ENCODE data around the gene CNDP2.
"Not testable (repeated sequence)": the region's sequence is repeated elsewhere in the genome, so short reads cannot be mapped to it uniquely, and the experiment has no call there.

Gene CNDP2

DNA sequence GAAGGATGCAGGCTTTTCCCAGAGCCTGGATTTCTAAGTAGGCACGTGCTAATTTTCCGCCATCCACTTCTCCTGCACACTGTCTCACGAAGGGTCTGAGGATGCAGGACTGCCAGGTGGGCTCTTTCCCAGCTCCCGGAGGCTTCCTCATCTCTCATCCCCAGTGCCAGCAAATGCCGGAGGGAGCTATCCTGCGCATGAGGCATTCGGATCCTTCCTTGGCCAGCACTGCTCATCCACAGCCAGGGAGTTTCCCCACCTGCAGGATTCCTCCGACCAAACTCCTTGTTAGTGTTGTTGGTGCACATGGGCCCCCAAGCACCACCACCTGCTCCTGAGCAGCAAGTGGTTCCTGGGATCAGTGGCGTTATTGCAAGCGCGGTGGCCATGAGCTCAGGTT, 43.1 kb downstream of the CNDP2 start:
- no peak for DNase-seq (ENCODE audit: low read depth)

DNA sequence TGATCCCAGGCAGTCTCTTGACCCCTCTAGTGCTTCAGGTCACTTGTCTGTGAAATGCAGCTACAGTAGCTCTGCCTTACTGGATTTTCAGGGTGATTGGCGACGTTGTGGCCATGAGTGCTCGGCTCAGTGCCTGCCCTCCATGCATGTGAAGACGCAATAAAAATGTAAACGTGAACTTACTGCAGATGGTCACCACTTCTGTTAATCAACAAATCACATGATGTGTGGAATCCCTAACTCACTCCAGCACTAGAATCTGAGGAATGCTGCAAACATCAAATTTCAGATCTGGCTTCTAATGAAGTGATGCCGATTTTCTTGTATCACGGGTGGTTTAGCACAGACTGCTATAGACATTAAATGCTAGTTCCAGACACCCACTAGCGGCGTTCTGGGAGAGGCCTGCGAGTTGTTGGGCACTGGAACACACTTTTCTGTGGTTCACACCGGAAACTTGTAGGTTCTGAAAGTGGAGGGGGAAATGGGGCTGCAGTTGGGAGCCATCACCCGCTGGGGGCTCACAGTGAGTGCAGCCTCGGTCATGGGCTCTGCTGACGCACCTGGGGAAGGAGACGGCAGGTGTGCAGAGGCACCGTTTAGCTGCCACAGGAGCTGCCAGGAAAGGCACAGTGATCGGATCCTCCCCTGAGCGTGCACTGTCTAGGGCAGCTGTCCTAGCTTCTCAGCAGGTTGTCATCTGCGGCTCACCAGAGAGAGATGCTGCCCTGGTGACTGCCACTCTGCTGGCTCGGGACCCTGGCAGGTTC, 44.7 kb downstream of the CNDP2 start:
- DNase-seq (ENCODE audit: low read depth), result no peak

DNA sequence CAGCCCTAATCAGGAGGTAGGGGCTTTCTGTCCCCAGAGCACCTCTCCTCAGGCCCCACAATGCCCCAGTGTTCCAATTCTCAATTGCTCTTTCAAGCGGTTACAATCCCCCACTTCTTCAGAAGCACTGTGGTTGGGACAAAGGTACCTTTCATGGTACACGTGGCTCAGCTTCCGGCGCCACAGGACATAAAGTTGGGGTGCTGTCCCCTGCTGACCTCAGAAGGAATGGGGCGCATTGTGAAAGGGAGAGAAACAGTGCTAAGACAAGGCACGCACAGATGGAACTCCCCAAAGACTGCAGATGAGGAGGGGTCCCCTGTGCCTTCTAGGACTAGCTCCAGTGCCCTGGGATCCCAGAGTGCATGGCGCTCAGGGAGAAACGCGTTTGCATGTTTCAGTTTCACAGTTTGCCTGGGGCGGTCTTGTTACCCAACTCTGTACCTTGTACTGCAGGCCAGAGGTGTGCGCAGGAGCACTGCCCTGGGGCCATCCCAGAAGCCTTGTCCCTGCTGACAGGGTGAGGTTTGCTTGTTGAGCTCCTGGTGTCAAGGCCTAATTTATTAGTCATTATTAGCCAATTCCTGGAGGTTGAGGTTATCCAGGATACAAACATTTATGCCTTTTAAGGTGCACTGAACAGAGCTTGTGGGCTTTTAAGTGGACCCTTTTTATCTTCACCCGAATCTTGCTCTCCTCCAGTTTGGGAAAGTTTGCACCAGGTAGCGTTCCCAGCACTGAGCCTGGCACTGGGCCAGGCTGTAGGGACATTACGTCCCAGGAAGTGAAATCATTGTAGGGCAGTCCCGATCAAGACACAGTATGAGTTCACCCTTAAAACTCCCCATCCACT, 45.8 kb downstream of the CNDP2 start:
- no peak for DNase-seq (ENCODE audit: low read depth)

GRCh38 chr18:74544898-74545297, 48.7 kb downstream of the CNDP2 start:
- no peak for DNase-seq (ENCODE audit: low read depth)

- DNase-seq (ENCODE audit: low read depth), result no peak
These were observed 49.8 kb downstream of the CNDP2 start for GRCh38 chr18:74546007-74546406.

GRCh38 chr18:74546751-74547530, 50.8 kb downstream of the CNDP2 start:
- no peak for DNase-seq (ENCODE audit: low read depth)

- DNase-seq (ENCODE audit: low read depth), result no peak
These were observed 51.7 kb downstream of the CNDP2 start for GRCh38 chr18:74547860-74548259.

GRCh38 chr18:74549591-74550104, 53.5 kb downstream of the CNDP2 start:
- no peak for DNase-seq (ENCODE audit: low read depth)

DNA sequence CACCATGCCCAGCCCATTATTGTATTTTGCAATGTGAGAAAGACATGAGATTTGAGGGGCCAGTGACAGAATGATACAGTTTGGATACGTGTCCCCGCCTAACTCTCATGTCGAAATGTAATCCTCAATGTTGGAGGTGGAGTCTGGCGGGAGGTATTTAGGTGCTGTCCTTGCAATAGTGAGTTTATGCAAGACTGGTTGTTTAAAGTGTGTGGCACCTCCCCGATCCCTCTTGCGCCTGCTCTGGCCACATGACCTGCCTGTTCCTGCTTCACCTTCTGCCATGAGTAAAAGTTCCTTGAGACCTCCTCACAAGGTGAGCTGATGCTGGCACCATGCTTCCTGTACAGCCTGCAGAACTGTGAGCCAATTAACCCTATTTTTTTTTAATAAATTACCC, 54.7 kb downstream of the CNDP2 start:
- DNase-seq (ENCODE audit: low read depth), result no peak

DNA sequence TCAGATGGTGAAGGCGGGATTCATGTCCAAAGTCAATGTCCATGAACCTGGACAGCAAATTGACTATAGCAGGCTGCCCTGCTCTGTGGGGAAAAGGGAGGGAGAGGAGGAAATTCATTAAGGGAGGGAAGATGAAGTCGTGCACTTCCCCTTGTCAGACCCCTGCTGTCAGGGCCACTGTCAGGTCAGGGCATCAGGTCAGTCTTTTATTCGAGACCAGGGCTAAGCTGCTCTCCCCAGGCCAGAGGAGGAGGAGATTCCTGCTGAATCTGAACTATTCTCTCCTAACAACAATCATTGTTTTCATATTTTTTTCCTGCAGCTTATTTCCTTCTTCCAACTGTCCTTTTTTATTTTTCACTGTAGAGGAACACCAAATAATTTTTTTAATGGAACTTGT, 55.3 kb downstream of the CNDP2 start:
- DNase-seq (ENCODE audit: low read depth), result no peak

GRCh38 chr18:74551936-74552555, 55.9 kb downstream of the CNDP2 start:
- peak; percentile 50 for DNase-seq (ENCODE audit: low read depth)

DNA sequence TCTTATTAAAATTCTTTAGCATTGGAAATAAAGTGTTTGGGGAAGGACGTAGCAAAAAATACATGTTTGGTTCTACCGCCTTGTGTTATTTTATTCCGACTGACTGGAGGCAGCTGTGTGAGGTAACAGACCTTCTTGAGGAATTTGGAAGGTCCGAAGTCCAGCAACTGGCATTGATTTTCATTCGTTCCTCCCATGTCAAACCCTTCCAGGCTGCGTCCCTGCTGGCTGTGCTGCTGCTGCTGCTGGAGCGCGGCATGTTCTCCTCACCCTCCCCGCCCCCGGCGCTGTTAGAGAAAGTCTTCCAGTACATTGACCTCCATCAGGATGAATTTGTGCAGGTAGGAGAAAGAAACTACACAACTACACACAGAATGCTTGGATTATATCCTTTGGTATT, 60.0 kb downstream of the CNDP2 start:
- DNase-seq (ENCODE audit: low read depth), result no peak

- DNase-seq (ENCODE audit: low read depth), result no peak
These were observed 61.9 kb downstream of the CNDP2 start for GRCh38 chr18:74558096-74558495.

- no peak for DNase-seq (ENCODE audit: low read depth)
These were observed 66.1 kb downstream of the CNDP2 start for GRCh38 chr18:74562131-74562730.

DNA sequence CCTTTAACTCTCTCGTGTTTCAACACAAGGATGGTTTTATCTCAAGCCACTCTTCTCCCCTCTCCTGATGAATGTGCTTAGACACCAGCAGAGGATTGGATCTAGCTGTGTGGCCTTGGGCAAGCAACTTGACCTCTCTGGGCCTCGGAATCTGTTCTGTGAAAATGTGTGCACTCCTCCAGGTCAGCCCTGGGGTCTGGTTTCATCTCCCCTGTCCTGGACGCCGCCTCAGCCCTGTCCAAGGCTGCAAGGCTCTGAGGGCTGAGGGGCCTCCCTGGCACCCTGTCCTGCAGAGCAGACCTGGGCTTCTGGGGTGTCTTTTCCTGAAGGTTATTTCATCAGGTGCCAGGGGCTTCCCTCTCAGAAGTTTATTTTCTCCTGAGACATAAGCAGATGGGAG, 66.6 kb downstream of the CNDP2 start:
- no peak for DNase-seq (ENCODE audit: low read depth)

DNA sequence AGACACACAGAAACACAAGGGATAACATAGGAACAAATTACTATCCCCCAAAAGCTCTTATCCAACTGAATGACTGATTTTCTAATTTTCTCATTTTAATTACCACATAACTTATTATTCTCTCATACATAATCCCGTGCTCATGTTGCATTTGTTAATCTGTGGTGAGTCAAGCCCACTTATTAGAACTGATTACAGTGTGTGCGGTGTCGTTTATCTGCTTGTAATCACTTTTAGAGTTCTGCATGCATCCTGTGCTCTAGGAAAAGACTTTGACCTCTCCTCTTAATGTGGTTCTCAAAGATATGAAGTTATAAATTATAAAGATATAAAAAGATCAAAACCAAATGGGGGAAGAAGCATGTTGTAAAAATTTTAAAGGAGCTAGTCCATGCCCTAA, 67.8 kb downstream of the CNDP2 start:
- no peak for DNase-seq (ENCODE audit: low read depth)

- not testable (repeated sequence) for DNase-seq (ENCODE audit: low read depth)
These were observed 69.0 kb downstream of the CNDP2 start for GRCh38 chr18:74565164-74565563.

- DNase-seq (ENCODE audit: low read depth), result not testable (repeated sequence)
These were observed 69.8 kb downstream of the CNDP2 start for GRCh38 chr18:74565993-74566392.

DNA sequence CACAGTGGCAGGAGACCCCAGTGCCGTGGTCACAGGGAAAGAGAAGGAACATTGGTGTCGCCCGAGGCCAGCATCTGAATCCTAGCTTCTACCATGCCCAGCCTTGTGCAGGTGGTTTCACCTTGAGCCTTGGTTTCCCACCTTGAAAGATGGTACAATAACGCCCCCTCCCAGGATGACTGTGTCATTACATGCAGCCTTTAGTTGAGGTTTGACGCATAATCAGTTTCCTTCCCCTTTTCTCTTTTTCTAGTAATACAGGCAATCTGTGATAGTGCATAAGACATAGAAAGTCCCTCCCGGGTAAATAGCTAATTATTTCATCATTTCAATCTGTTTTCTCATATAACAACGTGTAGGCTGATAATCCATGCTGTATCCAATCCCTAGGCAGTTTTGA, 71.7 kb downstream of the CNDP2 start:
- no peak for DNase-seq (ENCODE audit: low read depth)

- DNase-seq (ENCODE audit: low read depth), result no peak
These were observed 73.2 kb downstream of the CNDP2 start for GRCh38 chr18:74569401-74569800.

DNA sequence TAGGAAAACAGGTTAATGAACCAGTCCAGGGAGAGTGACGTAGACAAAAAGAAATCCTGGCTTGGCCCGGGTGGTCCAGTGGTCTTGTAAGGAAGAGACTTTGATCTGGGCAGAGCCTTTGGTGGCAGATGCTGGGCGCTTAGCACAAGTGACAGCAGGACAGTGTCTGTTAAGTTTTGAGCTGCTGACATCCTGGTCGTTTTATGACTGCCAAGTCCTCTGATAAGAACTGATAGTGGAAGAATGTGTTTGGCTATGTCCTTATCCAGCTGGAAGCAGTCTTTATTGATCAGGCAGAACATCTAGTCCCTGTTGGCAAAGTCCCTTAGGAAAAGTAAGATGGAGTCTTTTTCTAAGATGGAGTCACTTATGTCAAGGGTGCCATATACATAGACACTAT, 74.1 kb downstream of the CNDP2 start:
- DNase-seq (ENCODE audit: low read depth), result no peak

Data from activated T-helper 1 cell treated with Interleukin-2 at 50 U/mL for 16 hours (primary cell).